CD4-positive, alpha-beta T cell treated with Interleukin-21 for 1 hour (primary cell): ENCODE measurements around the gene MCRIP2.
A peak's percentile ranks its signal among the peaks of the same experiment; 100 is the strongest.

Source experiments
- DNase-seq: peaks from one replicate; pipeline ENCODE4 v3.0.0-alpha.2; 2020

The MCRIP2 gene

GRCh38 chr16:649631-650030 lies 8.0 kb downstream of the MCRIP2 start:
- no peak for DNase-seq

GRCh38 chr16:651844-652243 lies 10.2 kb downstream of the MCRIP2 start:
- DNase-seq, result no peak

- no peak for DNase-seq
Observed at GRCh38 chr16:652454-653305, 11.1 kb downstream of the MCRIP2 start.

- DNase-seq, result no peak
Observed at GRCh38 chr16:654034-654433, 12.4 kb downstream of the MCRIP2 start.

- no peak for DNase-seq
Observed at GRCh38 chr16:657487-657886, 15.9 kb downstream of the MCRIP2 start.

- DNase-seq, result no peak
Observed at GRCh38 chr16:658679-659571, 17.3 kb downstream of the MCRIP2 start.

- DNase-seq, result no peak
Observed at GRCh38 chr16:659618-660017, 18.0 kb downstream of the MCRIP2 start.

- no peak for DNase-seq
Observed at GRCh38 chr16:660132-660458, 18.5 kb downstream of the MCRIP2 start.

- DNase-seq, result peak; percentile 69
Observed at GRCh38 chr16:660459-661183, 19.0 kb downstream of the MCRIP2 start.

GRCh38 chr16:661184-661821 lies 19.7 kb downstream of the MCRIP2 start:
- DNase-seq, result no peak

- no peak for DNase-seq
Observed at GRCh38 chr16:662095-662494, 20.5 kb downstream of the MCRIP2 start.

GRCh38 chr16:662597-662996 lies 21.0 kb downstream of the MCRIP2 start:
- no peak for DNase-seq

GRCh38 chr16:666572-666971 lies 24.9 kb downstream of the MCRIP2 start:
- no peak for DNase-seq

GRCh38 chr16:667113-667779 lies 25.6 kb downstream of the MCRIP2 start:
- DNase-seq, result no peak

- DNase-seq, result peak; percentile 93
Observed at GRCh38 chr16:667780-668518, 26.3 kb downstream of the MCRIP2 start, which contains the start of gene RHOT2. Gene RHOT2 (plus strand): TSS chr16:668132. CDS start chr16:668200, 68 bp downstream.

GRCh38 chr16:668519-669171 lies 27.0 kb downstream of the MCRIP2 start:
- DNase-seq, result no peak

GRCh38 chr16:669666-670065 lies 28.0 kb downstream of the MCRIP2 start:
- no peak for DNase-seq

- no peak for DNase-seq
Observed at GRCh38 chr16:670485-671352, 29.1 kb downstream of the MCRIP2 start.

- no peak for DNase-seq
Observed at GRCh38 chr16:671353-672131, 29.9 kb downstream of the MCRIP2 start.
